ENCODE measurements around the gene NR2C1. TPM values are rescaled to one million over a fixed set of nuclear protein-coding genes. Genes with fewer than 3 reads are reported as not detected.
"Not testable (repeated sequence)": the region's sequence is repeated elsewhere in the genome, so short reads cannot be mapped to it uniquely, and the experiment has no call there.

The NR2C1 gene
- 10 to 100 TPM; 73.2 to 78.4 (median 75.5) TPM for polyA plus RNA-seq (ENCODE audit: insufficient read length in 3 of 3)

GRCh38 chr12:95072900-95073697, at the start of gene NR2C1:
Gene NR2C1 (minus strand): TSS chr12:95073618. CDS start chr12:95067384, 6,234 bp downstream.
- peak; percentile 83 to 90 (median 86) for DNase-seq (ENCODE audit: low read depth in 3 of 3, low spot score in 2 of 3)

DNA sequence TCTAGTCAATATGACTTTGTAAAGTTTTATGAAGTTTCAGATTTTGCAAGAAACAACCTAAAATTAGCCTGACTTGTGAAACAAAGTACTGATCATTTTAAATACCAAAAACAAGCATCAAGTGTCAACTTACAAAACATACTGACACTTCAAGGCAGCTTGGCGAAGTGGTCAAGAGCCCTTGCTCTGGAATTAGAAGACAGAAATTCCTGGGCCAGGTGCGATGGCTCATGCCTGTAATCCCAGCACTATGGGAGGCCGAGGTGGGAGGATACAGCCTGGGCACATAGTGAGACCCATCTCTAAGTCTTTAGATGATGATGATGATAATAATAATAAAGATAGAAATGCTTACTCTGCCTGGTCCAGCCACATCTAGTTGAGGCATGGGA, 45.4 kb upstream of the NR2C1 start:
- DNase-seq (ENCODE audit: low read depth in 3 of 3, low spot score in 2 of 3), result no peak

GRCh38 chr12:95118138-95118787, 44.8 kb upstream of the NR2C1 start:
- DNase-seq (ENCODE audit: low read depth in 3 of 3, low spot score in 2 of 3), result no peak

DNA sequence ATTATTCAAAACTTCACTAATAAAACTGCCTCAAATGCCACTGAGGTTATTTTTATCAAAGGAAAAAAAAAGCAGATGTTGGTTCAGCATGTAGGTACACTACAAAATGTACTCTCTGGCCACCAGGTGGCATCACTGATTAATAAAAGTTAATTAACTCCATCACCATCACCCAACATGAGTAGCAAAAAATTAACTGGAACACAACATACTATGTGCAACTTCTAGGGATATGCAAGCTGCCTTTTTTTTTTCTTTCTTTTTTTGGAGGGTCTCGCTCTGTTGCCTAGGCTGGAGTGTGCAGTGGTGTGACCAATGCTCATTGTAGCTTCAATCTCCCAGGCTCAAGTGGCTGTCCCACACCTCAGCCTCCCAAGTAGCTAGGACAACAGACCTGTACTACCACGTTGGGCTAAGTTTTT, 43.8 kb upstream of the NR2C1 start:
- DNase-seq (ENCODE audit: low read depth in 3 of 3, low spot score in 2 of 3), result peak in 2 of 3 donors; percentile 48 to 62

DNA sequence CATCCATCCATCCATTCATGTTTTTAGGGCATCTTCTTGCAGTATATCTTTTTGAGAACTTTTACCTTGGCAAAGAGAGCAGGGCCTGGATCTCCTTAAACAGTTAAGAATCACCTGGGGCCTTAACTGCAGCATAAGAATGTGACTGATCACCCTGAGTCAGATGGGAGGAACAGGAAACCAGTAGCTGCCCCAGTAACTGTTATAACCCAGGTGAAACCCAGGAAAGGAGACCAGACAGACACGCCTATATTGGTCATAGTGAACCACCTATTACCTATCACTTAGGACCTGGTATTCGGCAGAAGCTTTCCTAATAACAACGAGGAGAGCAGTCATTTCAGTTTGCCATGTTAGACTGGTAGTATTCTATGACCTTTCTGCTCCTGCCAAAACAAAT, 43.4 kb upstream of the NR2C1 start:
- DNase-seq (ENCODE audit: low read depth in 3 of 3, low spot score in 2 of 3), result no peak

DNA sequence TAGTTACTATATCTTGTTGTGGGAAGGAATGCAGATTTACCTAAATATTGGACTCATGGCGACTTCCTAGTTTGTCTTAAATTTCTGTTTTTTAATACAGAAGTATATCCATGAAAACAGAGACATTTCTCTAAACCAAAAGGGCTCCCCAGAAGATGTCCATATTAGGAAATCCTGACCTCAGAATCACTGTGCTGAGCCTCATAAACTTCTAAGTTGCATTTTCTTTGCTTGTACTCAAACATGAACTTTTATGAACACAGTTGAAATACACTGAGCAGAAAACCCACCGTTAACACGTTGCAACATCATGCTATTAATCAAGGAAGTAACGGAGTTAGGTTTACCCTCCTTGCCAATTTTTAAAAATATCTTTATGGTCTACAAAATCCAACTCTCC, 42.9 kb upstream of the NR2C1 start:
- no peak for DNase-seq (ENCODE audit: low read depth in 3 of 3, low spot score in 2 of 3)

- no peak for DNase-seq (ENCODE audit: low read depth in 3 of 3, low spot score in 2 of 3)
Measured at GRCh38 chr12:95115641-95116040, 42.2 kb upstream of the NR2C1 start.

- DNase-seq (ENCODE audit: low read depth in 3 of 3, low spot score in 2 of 3), result no peak
Measured at GRCh38 chr12:95114766-95115405, 41.5 kb upstream of the NR2C1 start.

DNA sequence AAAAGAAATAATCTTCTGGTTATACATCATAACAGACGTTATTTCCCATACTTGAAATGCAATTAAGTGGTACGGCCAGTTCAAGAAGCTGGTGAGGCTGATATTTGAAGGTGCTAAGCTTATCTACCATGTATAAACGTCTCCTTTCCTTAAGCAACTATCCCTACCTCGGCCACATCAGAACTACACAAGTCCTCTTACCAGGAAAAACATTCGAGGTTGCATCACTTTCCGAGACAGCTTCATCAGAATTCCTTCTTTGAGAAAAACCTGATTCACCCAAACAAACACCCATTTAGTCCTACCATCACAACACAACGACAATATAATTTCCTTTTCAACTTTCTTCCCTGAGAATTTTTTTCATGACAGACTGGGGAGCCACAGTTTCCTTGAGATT, 33.9 kb upstream of the NR2C1 start:
- DNase-seq (ENCODE audit: low read depth in 3 of 3, low spot score in 2 of 3), result no peak

- DNase-seq (ENCODE audit: low read depth in 3 of 3, low spot score in 2 of 3), result no peak
Measured at GRCh38 chr12:95105540-95105939, 32.1 kb upstream of the NR2C1 start.

- no peak for DNase-seq (ENCODE audit: low read depth in 3 of 3, low spot score in 2 of 3)
Measured at GRCh38 chr12:95104919-95105452, 31.6 kb upstream of the NR2C1 start.

GRCh38 chr12:95102916-95103671, 29.7 kb upstream of the NR2C1 start:
- no peak for DNase-seq (ENCODE audit: low read depth in 3 of 3, low spot score in 2 of 3)

DNA sequence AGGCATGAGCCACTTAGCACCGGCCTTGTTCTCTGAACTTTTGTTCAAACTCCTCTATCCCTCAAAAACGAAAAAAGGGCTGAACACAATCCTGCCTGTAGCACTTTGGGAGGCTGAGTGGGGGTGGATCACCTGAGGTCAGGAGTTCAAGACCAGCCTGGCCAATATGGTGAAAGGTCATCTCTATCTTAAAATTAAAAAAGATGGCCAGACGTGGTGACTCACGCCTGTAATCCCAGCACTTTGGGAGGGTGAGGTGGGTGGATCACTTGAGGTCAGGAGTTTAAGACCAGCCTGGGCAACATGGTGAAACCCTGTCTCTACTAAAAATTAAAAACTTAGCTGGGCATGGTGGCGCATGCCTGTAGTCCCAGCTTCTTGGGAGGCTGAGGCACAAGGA, 28.5 kb upstream of the NR2C1 start:
- not testable (repeated sequence) for DNase-seq (ENCODE audit: low read depth in 3 of 3, low spot score in 2 of 3)

GRCh38 chr12:95100264-95101190, 27.1 kb upstream of the NR2C1 start:
- no peak for DNase-seq (ENCODE audit: low read depth in 3 of 3, low spot score in 2 of 3)

GRCh38 chr12:95099270-95099790, 25.9 kb upstream of the NR2C1 start:
- no peak for DNase-seq (ENCODE audit: low read depth in 3 of 3, low spot score in 2 of 3)

GRCh38 chr12:95096852-95097251, 23.4 kb upstream of the NR2C1 start:
- no peak for DNase-seq (ENCODE audit: low read depth in 3 of 3, low spot score in 2 of 3)

DNA sequence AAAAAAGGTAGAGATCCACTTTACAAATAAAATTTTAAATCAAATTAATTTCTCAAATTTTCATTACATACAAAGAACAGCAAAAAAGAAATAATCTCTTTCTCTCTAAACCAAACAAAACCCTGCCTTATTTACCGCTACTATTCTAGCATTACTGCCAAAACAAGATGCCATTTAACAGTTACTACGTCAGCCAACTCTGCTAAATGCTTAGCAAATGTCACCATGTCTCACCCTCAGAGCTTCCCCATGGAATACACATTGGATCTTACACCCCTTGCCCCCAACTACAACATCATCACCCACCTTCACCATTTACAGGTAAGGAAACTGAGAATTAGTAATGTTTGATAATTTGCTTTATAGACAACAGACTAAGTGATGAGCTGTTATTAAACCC, 23.0 kb upstream of the NR2C1 start:
- no peak for DNase-seq (ENCODE audit: low read depth in 3 of 3, low spot score in 2 of 3)

DNA sequence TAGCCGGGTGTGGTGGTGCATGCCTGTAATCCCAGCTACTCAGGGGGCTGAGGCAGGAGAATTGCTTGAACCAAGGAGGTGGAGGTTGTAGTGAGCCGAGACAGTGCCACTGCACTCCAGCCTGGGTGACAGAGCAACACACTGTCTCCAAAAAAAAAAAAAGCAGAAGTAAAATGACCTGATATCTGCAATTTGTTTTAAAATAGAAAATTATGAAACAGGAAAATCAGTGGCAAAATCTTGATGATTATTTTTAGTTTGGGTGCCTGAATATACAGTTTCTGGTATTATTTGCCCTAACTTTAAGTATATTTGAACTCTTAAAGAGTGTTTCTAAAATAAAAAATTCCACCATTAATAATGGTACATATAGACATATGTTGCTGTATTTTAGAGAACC, 22.4 kb upstream of the NR2C1 start:
- not testable (repeated sequence) for DNase-seq (ENCODE audit: low read depth in 3 of 3, low spot score in 2 of 3)

- no peak for DNase-seq (ENCODE audit: low read depth in 3 of 3, low spot score in 2 of 3)
Measured at GRCh38 chr12:95089462-95089861, 16.0 kb upstream of the NR2C1 start.
